Karpas-422 (cell line): ENCODE data around the gene DNAJC8. TPM values are rescaled to one million over a fixed set of nuclear protein-coding genes. Genes with fewer than 3 reads are reported as not detected.

Experiments
- DNase-seq: peaks from one replicate; pipeline ENCODE4 v3.0.0-alpha.2; 2015
- H2AFZ ChIP-seq: fragments of 200-600 bp; sonication (generic); 2 replicates; pipeline ENCODE4 v1.6.1; 2014; ENCODE audit warnings: antibody characterized with exemption, low read length, mixed read lengths
- H3K27ac ChIP-seq: fragments of 200-600 bp; sonication (generic); 2 replicates; pipeline ENCODE4 v1.5.1; 2014; ENCODE audit warnings: mild to moderate bottlenecking, low read length, moderate library complexity
- H3K27me3 ChIP-seq: fragments of 200-600 bp; sonication (generic); 2 replicates; pipeline ENCODE4 v1.6.1; 2014; ENCODE audit warnings: low read length, mixed read lengths
- H3K36me3 ChIP-seq: fragments of 200-600 bp; sonication (generic); 2 replicates; pipeline ENCODE4 v1.6.1; 2014; ENCODE audit warnings: low read length, mixed read lengths; ENCODE audit not compliant: insufficient read depth
- H3K4me1 ChIP-seq: fragments of 200-600 bp; sonication (generic); 2 replicates; pipeline ENCODE4 v1.6.1; 2014; ENCODE audit warnings: mild to moderate bottlenecking, low read length, mixed read lengths
- H3K4me2 ChIP-seq: fragments of 200-600 bp; sonication (generic); 2 replicates; pipeline ENCODE4 v1.6.1; 2014; ENCODE audit warnings: low read length, low read depth, mild to moderate bottlenecking; ENCODE audit not compliant: poor library complexity, severe bottlenecking
- H3K4me3 ChIP-seq: fragments of 200-600 bp; sonication (generic); 2 replicates; pipeline ENCODE4 v1.5.1; 2014; ENCODE audit warnings: mild to moderate bottlenecking, antibody characterized with exemption, low read length, mixed read lengths
- H3K79me2 ChIP-seq: fragments of 200-600 bp; sonication (generic); 2 replicates; pipeline ENCODE4 v1.6.1; 2014; ENCODE audit warnings: mild to moderate bottlenecking, low read length, mixed read lengths
- H3K9ac ChIP-seq: fragments of 200-600 bp; sonication (generic); 2 replicates; pipeline ENCODE4 v1.6.0; 2014; ENCODE audit warnings: low read length
- H3K9me2 ChIP-seq: fragments of 200-600 bp; sonication (generic), shearing (Covaris generic); replicated peaks from 2 replicates; pipeline ENCODE4 v1.6.0; 2014; ENCODE audit warnings: mild to moderate bottlenecking, low read length, moderate library complexity; ENCODE audit not compliant: insufficient read depth
- H3K9me3 ChIP-seq: fragments of 300-700, 200-600 bp; sonication (generic); 2 replicates; pipeline ENCODE4 v1.6.1; 2014; ENCODE audit warnings: low read length, mixed read lengths
- H4K20me1 ChIP-seq: fragments of 200-600 bp; sonication (generic); 2 replicates; pipeline ENCODE4 v1.6.1; 2014; ENCODE audit warnings: mild to moderate bottlenecking, antibody characterized with exemption, low read length, low read depth; ENCODE audit not compliant: insufficient read depth
- total RNA-seq: library from RNA; depleted of rRNA; stranded (reverse); fragments of >200 nt; shearing (Covaris generic); gene quantifications from 2 replicates; pipeline ENCODE4 v1.2.3, GENCODE V29; 2014; ENCODE audit warnings: low replicate concordance

The DNAJC8 gene
- total RNA-seq, 1 experiment from 2014 or later: 71.8 TPM

- Histone ChIP-seq H3K9me3 (no peaks in the 10 kb centered on the region), H3K4me3 (no peak overlapping the region), H3K9me2 (no peaks in the 10 kb centered on the region), H3K27me3 (no peaks in the 10 kb centered on the region), H3K4me1 (peaks cover 8% of the 10 kb centered on the region), H3K4me2 (no peak overlapping the region), H3K9ac (no peak overlapping the region), H4K20me1 (no peaks in the 10 kb centered on the region), H3K27ac (no peak overlapping the region), H2AFZ (no peak overlapping the region), H3K79me2 (no peaks in the 10 kb centered on the region), H3K36me3 (peaks cover 17% of the 10 kb centered on the region)
- DNase-seq: no peak
Measured at GRCh38 chr1:28194326-28195035, 38.3 kb downstream of the DNAJC8 start.

GRCh38 chr1:28193701-28194161 is 39.1 kb downstream of the DNAJC8 start:
- Histone ChIP-seq H3K79me2 (no peaks in the 10 kb centered on the region), H3K27ac (no peak overlapping the region), H3K4me1 (peaks cover 8% of the 10 kb centered on the region), H3K27me3 (no peaks in the 10 kb centered on the region), H3K9ac (no peak overlapping the region), H3K4me3 (no peak overlapping the region), H3K4me2 (no peak overlapping the region), H3K9me3 (no peaks in the 10 kb centered on the region), H4K20me1 (no peaks in the 10 kb centered on the region), H3K9me2 (no peaks in the 10 kb centered on the region), H3K36me3 (peaks cover 10% of the 10 kb centered on the region), H2AFZ (no peak overlapping the region)
- no peak for DNase-seq

- no peaks in the 10 kb centered on the region for H4K20me1 ChIP-seq
- H3K27ac ChIP-seq: no peak overlapping the region
- H3K4me1 ChIP-seq: no peaks in the 10 kb centered on the region; the same call in 1 of the 2 replicates
- H3K79me2 ChIP-seq: no peaks in the 10 kb centered on the region
- H3K9me3 ChIP-seq: no peaks in the 10 kb centered on the region
- H3K36me3 ChIP-seq: no peaks in the 10 kb centered on the region
- no peak for DNase-seq
- H2AFZ ChIP-seq: no peak overlapping the region
- H3K4me2 ChIP-seq: no peak overlapping the region
- H3K27me3 ChIP-seq: no peaks in the 10 kb centered on the region
- H3K4me3 ChIP-seq: no peak overlapping the region
- no peaks in the 10 kb centered on the region for H3K9me2 ChIP-seq
- no peak overlapping the region for H3K9ac ChIP-seq
Measured at GRCh38 chr1:28190996-28191645, 41.7 kb downstream of the DNAJC8 start.

GRCh38 chr1:28190337-28190979 is 42.4 kb downstream of the DNAJC8 start:
- DNase-seq: no peak
- no peak overlapping the region for H3K4me2 ChIP-seq
- H3K4me3 ChIP-seq: no peak overlapping the region
- no peaks in the 10 kb centered on the region for H3K27me3 ChIP-seq
- H3K9me3 ChIP-seq: no peaks in the 10 kb centered on the region
- H3K27ac ChIP-seq: no peak overlapping the region
- no peaks in the 10 kb centered on the region for H3K79me2 ChIP-seq
- H3K9me2 ChIP-seq: no peaks in the 10 kb centered on the region
- no peaks in the 10 kb centered on the region; the same call in 1 of the 2 replicates for H3K4me1 ChIP-seq
- H3K9ac ChIP-seq: no peak overlapping the region
- H4K20me1 ChIP-seq: no peaks in the 10 kb centered on the region
- H3K36me3 ChIP-seq: no peaks in the 10 kb centered on the region
- no peak overlapping the region for H2AFZ ChIP-seq

GRCh38 chr1:28185071-28185470 is 47.8 kb downstream of the DNAJC8 start:
- Histone ChIP-seq H3K36me3 (no peaks in the 10 kb centered on the region), H3K27ac (no peak overlapping the region), H3K79me2 (no peaks in the 10 kb centered on the region), H3K9me3 (no peaks in the 10 kb centered on the region), H3K4me1 (peaks cover 16% of the 10 kb centered on the region), H4K20me1 (no peaks in the 10 kb centered on the region), H3K27me3 (no peaks in the 10 kb centered on the region), H3K4me3 (no peak overlapping the region), H3K4me2 (no peak overlapping the region), H3K9ac (no peak overlapping the region), H3K9me2 (no peaks in the 10 kb centered on the region), H2AFZ (no peak overlapping the region)
- no peak for DNase-seq

GRCh38 chr1:28180306-28181305 is 52.2 kb downstream of the DNAJC8 start:
- Histone ChIP-seq H2AFZ (no peak overlapping the region), H3K4me3 (no peak overlapping the region), H3K27ac (no peak overlapping the region), H3K36me3 (no peaks in the 10 kb centered on the region), H4K20me1 (no peaks in the 10 kb centered on the region), H3K4me1 (peaks cover 44% of the 10 kb centered on the region), H3K9me3 (no peaks in the 10 kb centered on the region), H3K4me2 (no peak overlapping the region), H3K9ac (no peak overlapping the region), H3K79me2 (peaks cover 5% of the 10 kb centered on the region), H3K27me3 (no peaks in the 10 kb centered on the region), H3K9me2 (no peaks in the 10 kb centered on the region)
- DNase-seq: no peak

GRCh38 chr1:28178690-28179485 is 53.9 kb downstream of the DNAJC8 start:
- Histone ChIP-seq H3K27ac (no peak overlapping the region), H3K4me1 (peaks cover 60% of the 10 kb centered on the region), H3K4me3 (no peak overlapping the region), H3K4me2 (no peak overlapping the region), H3K79me2 (peaks cover 15% of the 10 kb centered on the region), H2AFZ (no peak overlapping the region), H3K36me3 (no peaks in the 10 kb centered on the region), H3K9me3 (no peaks in the 10 kb centered on the region), H3K27me3 (no peaks in the 10 kb centered on the region), H3K9me2 (no peaks in the 10 kb centered on the region), H4K20me1 (no peaks in the 10 kb centered on the region), H3K9ac (no peak overlapping the region)
- no peak for DNase-seq
